ENCODE measurements around the gene SSBP3. TPM values are rescaled to one million over a fixed set of nuclear protein-coding genes. Genes with fewer than 3 reads are reported as not detected.

Gene SSBP3
- total RNA-seq, 3 donors from 2014 or later (not counting 1 experiment from before 2014, with no cell fraction given) = 162 to 224 (median 164) TPM

GRCh38 chr1:54274448-54274847 is 131.7 kb downstream of the SSBP3 start:
- Histone ChIP-seq H3K27me3 (ENCODE audit: control insufficient read depth, insufficient read depth, low read length) (no peaks in the 10 kb centered on the region), H3K9me3 (ENCODE audit: control insufficient read depth, insufficient read depth, low read length) (no peaks in the 10 kb centered on the region), H3K4me1 (ENCODE audit: control insufficient read depth, insufficient read depth, low read length) (peaks cover 18% of the 10 kb centered on the region), H3K36me3 (ENCODE audit: control insufficient read depth, insufficient read depth, low read length) (no peaks in the 10 kb centered on the region), H3K27ac (ENCODE audit: low read length) (no peak overlapping the region), H3K4me3 (ENCODE audit: low read length) (no peak overlapping the region)
- DNase-seq (no peak), ATAC-seq (no peak)
- peak overlapping the region; percentile 58 to 70 for H3K27ac Mint-ChIP-seq
- H3K27me3 Mint-ChIP-seq (ENCODE audit: low read depth in 2 of 2) = no peaks in the 10 kb centered on the region
- intact Hi-C loops (cut with micrococcal nuclease) = no loop called here
- no peaks in the 10 kb centered on the region for H3K9me3 Mint-ChIP-seq
- no peak for TF ChIP-seq CTCF (IDR thresholded peaks at IDR 0.05)
- H3K4me3 Mint-ChIP-seq = no peak overlapping the region
- no peaks in the 10 kb centered on the region for H3K36me3 Mint-ChIP-seq
- WGBS (ENCODE audit: insufficient coverage) = 90% methylated on average over 8 of the region's 8 CpGs
- peaks cover 65% of the 10 kb centered on the region in 2 donors for H3K4me1 Mint-ChIP-seq

- Mint-ChIP-seq H3K27ac (no peak overlapping the region), H3K36me3 (no peaks in the 10 kb centered on the region), H3K4me1 (peaks cover 71 to 72% of the 10 kb centered on the region in 2 donors), H3K9me3 (no peaks in the 10 kb centered on the region), H3K4me3 (no peak overlapping the region), H3K27me3 (ENCODE audit: low read depth in 2 of 2) (no peaks in the 10 kb centered on the region)
- intact Hi-C loops (cut with micrococcal nuclease) = no loop called here
- H3K27ac ChIP-seq (ENCODE audit: low read length) = no peak overlapping the region
- no peak for ATAC-seq
- H3K9me3 ChIP-seq (ENCODE audit: control insufficient read depth, insufficient read depth, low read length) = no peaks in the 10 kb centered on the region
- no peak overlapping the region for H3K4me3 ChIP-seq (ENCODE audit: low read length)
- DNase-seq = no peak
- no peak for TF ChIP-seq CTCF (IDR thresholded peaks at IDR 0.05)
- H3K4me1 ChIP-seq (ENCODE audit: control insufficient read depth, insufficient read depth, low read length) = peaks cover 18% of the 10 kb centered on the region
- H3K27me3 ChIP-seq (ENCODE audit: control insufficient read depth, insufficient read depth, low read length) = no peaks in the 10 kb centered on the region
- WGBS (ENCODE audit: insufficient coverage) = 100% methylated on average over 2 of the region's 5 CpGs
- no peaks in the 10 kb centered on the region for H3K36me3 ChIP-seq (ENCODE audit: control insufficient read depth, insufficient read depth, low read length)
These were observed 132.4 kb downstream of the SSBP3 start for GRCh38 chr1:54273795-54274163.

- H3K9me3 ChIP-seq (ENCODE audit: control insufficient read depth, insufficient read depth, low read length) = no peaks in the 10 kb centered on the region
- no peaks in the 10 kb centered on the region for H3K36me3 ChIP-seq (ENCODE audit: control insufficient read depth, insufficient read depth, low read length)
- DNase-seq (peak in 1 of 2 donors; percentile 28), ATAC-seq (no peak)
- no peaks in the 10 kb centered on the region for H3K36me3 Mint-ChIP-seq
- no peaks in the 10 kb centered on the region for H3K27me3 ChIP-seq (ENCODE audit: control insufficient read depth, insufficient read depth, low read length)
- H3K27ac Mint-ChIP-seq = peak overlapping the region in 1 of 2 donors; percentile 49
- 92% methylated on average over 22 of the region's 22 CpGs for WGBS (ENCODE audit: insufficient coverage)
- H3K4me3 ChIP-seq (ENCODE audit: low read length) = no peak overlapping the region
- peaks cover 76 to 77% of the 10 kb centered on the region in 2 donors for H3K4me1 Mint-ChIP-seq
- intact Hi-C loops (cut with micrococcal nuclease) = no loop called here
- H3K4me1 ChIP-seq (ENCODE audit: control insufficient read depth, insufficient read depth, low read length) = peaks cover 14% of the 10 kb centered on the region
- H3K27ac ChIP-seq (ENCODE audit: low read length) = no peak overlapping the region
- H3K4me3 Mint-ChIP-seq = no peak overlapping the region
- no peaks in the 10 kb centered on the region for H3K27me3 Mint-ChIP-seq (ENCODE audit: low read depth in 2 of 2)
- H3K9me3 Mint-ChIP-seq = no peaks in the 10 kb centered on the region
- TF ChIP-seq CTCF (IDR thresholded peaks at IDR 0.05) = no peak
These were observed 133.0 kb downstream of the SSBP3 start for GRCh38 chr1:54273092-54273794.

- Mint-ChIP-seq H3K27ac (peak overlapping the region in 1 of 2 donors; percentile 49), H3K27me3 (ENCODE audit: low read depth in 2 of 2) (no peaks in the 10 kb centered on the region), H3K36me3 (no peaks in the 10 kb centered on the region), H3K4me1 (peaks cover 74% of the 10 kb centered on the region in 2 donors), H3K4me3 (no peak overlapping the region), H3K9me3 (no peaks in the 10 kb centered on the region)
- H3K36me3 ChIP-seq (ENCODE audit: control insufficient read depth, insufficient read depth, low read length) = no peaks in the 10 kb centered on the region
- DNase-seq = no peak
- WGBS (ENCODE audit: insufficient coverage) = 87% methylated on average over 4 of the region's 4 CpGs
- ATAC-seq = no peak
- peaks cover 10% of the 10 kb centered on the region for H3K4me1 ChIP-seq (ENCODE audit: control insufficient read depth, insufficient read depth, low read length)
- H3K4me3 ChIP-seq (ENCODE audit: low read length) = no peak overlapping the region
- H3K27ac ChIP-seq (ENCODE audit: low read length) = no peak overlapping the region
- no peaks in the 10 kb centered on the region for H3K27me3 ChIP-seq (ENCODE audit: control insufficient read depth, insufficient read depth, low read length)
- intact Hi-C loops (cut with micrococcal nuclease) = no loop called here
- no peak for TF ChIP-seq CTCF (IDR thresholded peaks at IDR 0.05)
- H3K9me3 ChIP-seq (ENCODE audit: control insufficient read depth, insufficient read depth, low read length) = no peaks in the 10 kb centered on the region
These were observed 133.5 kb downstream of the SSBP3 start for GRCh38 chr1:54272772-54273091.

Data from natural killer cell (primary cell).